ENCODE data around the gene GPC5. TPM values are rescaled to one million over a fixed set of nuclear protein-coding genes. Genes with fewer than 3 reads are reported as not detected.

Gene GPC5
- total RNA-seq, 1 donor from 2014 or later: 0.24 TPM

GRCh38 chr13:91510058-91510457 lies 111.6 kb downstream of the GPC5 start:
- Mint-ChIP-seq H3K4me1 (no peaks in the 10 kb centered on the region), H3K27ac (no peak overlapping the region), H3K4me3 (no peak overlapping the region), H3K36me3 (ENCODE audit: low read depth) (no peaks in the 10 kb centered on the region), H3K9me3 (peaks cover 3% of the 10 kb centered on the region), H3K27me3 (no peaks in the 10 kb centered on the region)
- CTCF ChIA-PET: no interaction called here
- POLR2A ChIA-PET: no interaction called here
- no peak for TF ChIP-seq CTCF (IDR thresholded peaks at IDR 0.05)
- intact Hi-C loops (cut with micrococcal nuclease): no loop called here
- no peak for ATAC-seq (ENCODE audit: low read depth)
- no peak for DNase-seq

- ATAC-seq (ENCODE audit: low read depth) (no peak), DNase-seq (no peak)
- TF ChIP-seq CTCF (IDR thresholded peaks at IDR 0.05): no peak
- CTCF ChIA-PET: no interaction called here
- POLR2A ChIA-PET: no interaction called here
- H3K27ac Mint-ChIP-seq: no peak overlapping the region
- peaks cover 5% of the 10 kb centered on the region for H3K9me3 Mint-ChIP-seq
- no peaks in the 10 kb centered on the region for H3K27me3 Mint-ChIP-seq
- H3K36me3 Mint-ChIP-seq (ENCODE audit: low read depth): no peaks in the 10 kb centered on the region
- intact Hi-C loops (cut with micrococcal nuclease): no loop called here
- no peaks in the 10 kb centered on the region for H3K4me1 Mint-ChIP-seq
- H3K4me3 Mint-ChIP-seq: no peak overlapping the region
These were observed 115.4 kb downstream of the GPC5 start for GRCh38 chr13:91513790-91514189.

GRCh38 chr13:91516799-91517198 lies 118.4 kb downstream of the GPC5 start:
- intact Hi-C loops (cut with micrococcal nuclease): no loop called here
- no peak for ATAC-seq (ENCODE audit: low read depth)
- CTCF ChIA-PET: no interaction called here
- Mint-ChIP-seq H3K36me3 (ENCODE audit: low read depth) (no peaks in the 10 kb centered on the region), H3K9me3 (peaks cover 5% of the 10 kb centered on the region), H3K4me1 (no peaks in the 10 kb centered on the region), H3K27me3 (no peaks in the 10 kb centered on the region), H3K4me3 (no peak overlapping the region), H3K27ac (no peak overlapping the region)
- no peak for TF ChIP-seq CTCF (IDR thresholded peaks at IDR 0.05)
- POLR2A ChIA-PET: no interaction called here
- DNase-seq: no peak

GRCh38 chr13:91520952-91521351 lies 122.5 kb downstream of the GPC5 start:
- Mint-ChIP-seq H3K4me3 (no peak overlapping the region), H3K36me3 (ENCODE audit: low read depth) (no peaks in the 10 kb centered on the region), H3K27ac (no peak overlapping the region), H3K4me1 (no peaks in the 10 kb centered on the region), H3K9me3 (peaks cover 5% of the 10 kb centered on the region), H3K27me3 (no peaks in the 10 kb centered on the region)
- TF ChIP-seq CTCF (IDR thresholded peaks at IDR 0.05): no peak
- ATAC-seq (ENCODE audit: low read depth): no peak
- POLR2A ChIA-PET: no interaction called here
- CTCF ChIA-PET: no interaction called here
- no peak for DNase-seq
- intact Hi-C loops (cut with micrococcal nuclease): no loop called here

GRCh38 chr13:91523116-91523515 lies 124.7 kb downstream of the GPC5 start:
- Mint-ChIP-seq H3K4me1 (no peaks in the 10 kb centered on the region), H3K27me3 (no peaks in the 10 kb centered on the region), H3K27ac (no peak overlapping the region), H3K4me3 (no peak overlapping the region), H3K36me3 (ENCODE audit: low read depth) (no peaks in the 10 kb centered on the region), H3K9me3 (peaks cover 7% of the 10 kb centered on the region)
- TF ChIP-seq CTCF (IDR thresholded peaks at IDR 0.05): no peak
- ChIA-PET CTCF (no interaction called here), POLR2A (no interaction called here)
- DNase-seq (no peak), ATAC-seq (ENCODE audit: low read depth) (no peak)
- intact Hi-C loops (cut with micrococcal nuclease): no loop called here
